ENCODE data around the gene DDX42. TPM values are rescaled to one million over a fixed set of nuclear protein-coding genes. Genes with fewer than 3 reads are reported as not detected.
A peak's percentile ranks its signal among the peaks of the same experiment; 100 is the strongest.

DDX42 gene
- total and polyA plus RNA-seq, 5 experiments from 2014 or later = 8.9 to 175 (median 18.5) TPM

DNA sequence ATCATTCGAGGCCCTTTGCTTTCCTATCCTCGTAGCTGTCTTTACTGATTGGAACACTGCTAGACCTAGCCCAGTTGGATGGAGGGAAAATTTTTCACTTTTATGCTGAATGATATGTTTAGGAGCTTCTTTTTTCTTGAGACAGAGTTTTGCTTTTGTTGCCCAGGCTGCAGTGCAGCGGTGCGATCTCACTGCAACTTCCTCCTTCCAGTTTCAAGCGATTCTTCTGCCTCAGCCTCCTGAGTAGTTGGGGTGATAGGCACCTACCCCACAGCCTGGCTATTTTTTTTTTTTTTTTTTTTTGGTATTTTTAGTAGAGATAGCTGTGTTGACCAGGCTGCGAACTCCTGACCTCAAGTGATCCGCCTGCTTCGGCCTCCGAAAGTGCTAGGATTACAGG lies 36.0 kb downstream of the DDX42 start:
- Mint-ChIP-seq H3K27me3 (no peaks in the 10 kb centered on the region), H3K9me3 (no peaks in the 10 kb centered on the region), H3K4me3 (no peak overlapping the region), H3K27ac (peak overlapping the region in 6 of 10 donors; percentile 22 to 73 (median 56)), H3K36me3 (peaks cover 0 to 96% (median 26%) of the 10 kb centered on the region in 3 donors), H3K4me1 (peaks cover 0 to 1% (median under 1%) of the 10 kb centered on the region in 4 donors)
- DNase-seq (no peak), ATAC-seq (no peak)
- POLR2A ChIA-PET = interaction anchor here (0.6 to 1.4 kb wide), 4 partner anchors 14 to 138 kb away, joined by 3 to 4 read pairs (median 3); partner anchors contain the start of genes CCDC47 and DDX42

- peak overlapping the region in 3 of 10 donors; percentile 4 to 76 (median 8) for H3K27ac Mint-ChIP-seq
These were observed 42.2 kb downstream of the DDX42 start for GRCh38 chr17:63816123-63816522.

GRCh38 chr17:63816669-63817068 lies 42.7 kb downstream of the DDX42 start:
- DNase-seq (no peak), ATAC-seq (no peak)
- peaks cover 0 to 99% (median 23%) of the 10 kb centered on the region in 3 donors for H3K36me3 Mint-ChIP-seq
- POLR2A ChIA-PET = interaction anchor here (1.2 kb wide), 1 partner anchor 11 kb away, joined by 3 read pairs; no protein-coding TSS in a partner anchor
- H3K9me3 Mint-ChIP-seq = no peaks in the 10 kb centered on the region
- H3K4me1 Mint-ChIP-seq = peaks cover 6 to 15% (median 10%) of the 10 kb centered on the region in 4 donors
- no peak overlapping the region for H3K4me3 Mint-ChIP-seq
- peak overlapping the region in 4 of 10 donors; percentile 8 to 76 (median 36) for H3K27ac Mint-ChIP-seq
- H3K27me3 Mint-ChIP-seq = no peaks in the 10 kb centered on the region

More at GRCh38 chr17:63816123-63816522, 42.2 kb downstream of the DDX42 start:
- POLR2A ChIA-PET = interaction anchor here (1.2 kb wide), 1 partner anchor 12 kb away, joined by 3 read pairs; no protein-coding TSS in a partner anchor
- ATAC-seq (no peak), DNase-seq (no peak)
- H3K4me1 Mint-ChIP-seq = peaks cover 6 to 10% (median 8%) of the 10 kb centered on the region in 4 donors
- H3K36me3 Mint-ChIP-seq = peaks cover 0 to 99% (median 24%) of the 10 kb centered on the region in 3 donors
- no peak overlapping the region for H3K4me3 Mint-ChIP-seq
- no peaks in the 10 kb centered on the region for H3K9me3 Mint-ChIP-seq
- H3K27me3 Mint-ChIP-seq = no peaks in the 10 kb centered on the region

GRCh38 chr17:63817736-63818385 lies 43.9 kb downstream of the DDX42 start:
- Mint-ChIP-seq H3K27ac (peak overlapping the region in 3 of 10 donors; percentile 46 to 84 (median 71)), H3K4me3 (no peak overlapping the region), H3K27me3 (no peaks in the 10 kb centered on the region), H3K9me3 (no peaks in the 10 kb centered on the region), H3K36me3 (peaks cover 0 to 99% (median 27%) of the 10 kb centered on the region in 3 donors), H3K4me1 (peaks cover 11 to 20% (median 17%) of the 10 kb centered on the region in 4 donors)
- ATAC-seq (no peak), DNase-seq (no peak)
- POLR2A ChIA-PET = interaction anchor here (1.0 kb wide), 1 partner anchor 123 kb away, joined by 4 read pairs; no protein-coding TSS in a partner anchor

GRCh38 chr17:63819131-63819530 lies 45.2 kb downstream of the DDX42 start:
- Mint-ChIP-seq H3K36me3 (peaks cover 7 to 99% (median 29%) of the 10 kb centered on the region in 3 donors), H3K4me3 (peak overlapping the region in 1 of 10 donors; percentile 70)
- POLR2A ChIA-PET = interaction anchor here (0.5 to 1.2 kb wide), 3 partner anchors 20 to 185 kb away, joined by 3 read pairs; no protein-coding TSS in a partner anchor

GRCh38 chr17:63819585-63820537 lies 45.9 kb downstream of the DDX42 start:
- ATAC-seq (peak; percentile 27 to 51), DNase-seq (peak in 1 of 10 donors; percentile 25)
- Mint-ChIP-seq H3K27ac (peak overlapping the region; percentile 12 to 90 (median 76)), H3K4me3 (peak overlapping the region in 6 of 10 donors; percentile 18 to 82 (median 50)), H3K27me3 (no peaks in the 10 kb centered on the region), H3K9me3 (no peaks in the 10 kb centered on the region), H3K4me1 (peaks cover 20 to 32% (median 27%) of the 10 kb centered on the region in 4 donors), H3K36me3 (peaks cover 9 to 99% (median 32%) of the 10 kb centered on the region in 3 donors)
- POLR2A ChIA-PET = interaction anchor here (0.5 to 1.2 kb wide), 5 partner anchors 21 to 186 kb away, joined by 3 to 4 read pairs (median 3); partner anchors contain the start of genes CCDC47 and DDX42

More at GRCh38 chr17:63819131-63819530, 45.2 kb downstream of the DDX42 start:
- Mint-ChIP-seq H3K9me3 (no peaks in the 10 kb centered on the region), H3K4me1 (peaks cover 16 to 27% (median 24%) of the 10 kb centered on the region in 4 donors), H3K27ac (peak overlapping the region in 7 of 10 donors; percentile 15 to 90 (median 48)), H3K27me3 (no peaks in the 10 kb centered on the region)
- DNase-seq = no peak
- ATAC-seq = no peak

DNA sequence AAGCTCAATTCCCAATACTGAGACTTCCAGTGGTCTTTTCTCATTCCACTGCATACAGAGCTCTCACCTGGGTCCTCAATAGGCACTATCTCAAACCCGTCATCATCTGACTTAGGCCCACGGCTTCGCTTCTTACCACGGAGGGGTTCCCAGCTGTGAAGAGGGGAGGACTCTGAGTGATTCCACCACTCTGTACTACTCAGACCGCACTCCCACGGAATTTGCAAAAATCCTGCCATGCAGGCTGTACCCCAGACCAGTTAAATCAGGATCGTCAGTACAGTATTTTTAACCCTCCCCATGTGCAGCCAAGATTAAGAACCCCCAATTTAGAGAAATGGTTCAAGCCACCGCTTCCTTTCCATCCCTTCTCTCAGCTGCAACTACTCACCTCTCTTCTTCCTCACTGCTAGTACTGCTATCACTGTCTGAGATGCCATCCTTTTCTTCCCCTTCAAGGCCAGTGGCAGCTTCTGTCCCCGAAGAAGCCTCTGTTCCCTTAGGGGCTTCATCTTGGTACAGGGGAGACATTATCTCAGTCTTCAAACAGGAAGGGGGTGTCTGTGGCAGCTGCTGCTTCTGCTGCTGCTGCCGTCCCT lies 47.1 kb downstream of the DDX42 start:
- POLR2A ChIA-PET = interaction anchor here (1.0 to 1.4 kb wide), 6 partner anchors 10 to 123 kb away, joined by 3 to 5 read pairs (median 4); partner anchors contain the start of genes CCDC47, DDX42 and SMARCD2
- peaks cover 22 to 40% (median 36%) of the 10 kb centered on the region in 4 donors for H3K4me1 Mint-ChIP-seq
- peak overlapping the region; percentile 55 to 88 (median 72) for H3K27ac Mint-ChIP-seq
- ATAC-seq = peak in 1 of 2 donors; percentile 15
- H3K27me3 Mint-ChIP-seq = no peaks in the 10 kb centered on the region
- H3K4me3 Mint-ChIP-seq = peak overlapping the region in 6 of 10 donors; percentile 14 to 53 (median 45)
- DNase-seq = no peak
- no peaks in the 10 kb centered on the region for H3K9me3 Mint-ChIP-seq
- H3K36me3 Mint-ChIP-seq = peaks cover 9 to 97% (median 21%) of the 10 kb centered on the region in 3 donors

DNA sequence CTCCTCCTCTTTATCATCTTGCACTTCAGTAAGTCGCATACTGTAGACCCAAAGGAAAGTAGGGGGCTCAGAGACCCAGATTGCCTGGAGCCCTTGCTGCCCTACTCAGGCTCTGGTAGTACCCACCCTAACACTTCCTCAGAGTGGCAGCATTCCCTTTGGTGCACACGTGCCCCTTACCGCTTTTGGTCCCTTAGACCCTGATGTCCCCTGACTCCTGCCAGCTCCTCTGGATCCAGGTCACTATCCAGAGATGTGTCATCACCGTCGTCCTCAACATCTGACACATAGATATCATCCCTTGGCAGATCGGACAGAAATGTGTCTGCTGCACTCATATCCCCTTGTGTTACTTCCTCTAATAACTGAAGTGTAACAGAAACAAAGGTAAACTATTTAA lies 47.8 kb downstream of the DDX42 start:
- POLR2A ChIA-PET = interaction anchor here (0.9 to 1.4 kb wide), 6 partner anchors 9 to 124 kb away, joined by 3 to 5 read pairs (median 4); partner anchors contain the start of genes CCDC47, DDX42 and SMARCD2
- peaks cover 22 to 47% (median 43%) of the 10 kb centered on the region in 4 donors for H3K4me1 Mint-ChIP-seq

GRCh38 chr17:63822537-63822936 lies 48.6 kb downstream of the DDX42 start:
- POLR2A ChIA-PET = no interaction called here

More for the DNA sequence above, 47.8 kb downstream of the DDX42 start:
- DNase-seq (no peak), ATAC-seq (no peak)
- no peaks in the 10 kb centered on the region for H3K27me3 Mint-ChIP-seq
- no peaks in the 10 kb centered on the region for H3K9me3 Mint-ChIP-seq
- peak overlapping the region; percentile 15 to 90 (median 58) for H3K27ac Mint-ChIP-seq
- H3K4me3 Mint-ChIP-seq = peak overlapping the region in 6 of 10 donors; percentile 50 to 75 (median 56)
- H3K36me3 Mint-ChIP-seq = peaks cover 9 to 90% (median 20%) of the 10 kb centered on the region in 3 donors

GRCh38 chr17:63823659-63824331 lies 49.8 kb downstream of the DDX42 start:
- Mint-ChIP-seq H3K4me3 (peak overlapping the region in 4 of 10 donors; percentile 14 to 68 (median 34)), H3K36me3 (peaks cover 9 to 74% (median 16%) of the 10 kb centered on the region in 3 donors), H3K4me1 (peaks cover 31 to 59% (median 56%) of the 10 kb centered on the region in 4 donors), H3K27me3 (no peaks in the 10 kb centered on the region), H3K9me3 (no peaks in the 10 kb centered on the region), H3K27ac (peak overlapping the region; percentile 6 to 98 (median 74))
- POLR2A ChIA-PET = interaction anchor here (0.6 to 10.3 kb wide), 5 partner anchors 10 to 202 kb away, joined by 3 to 146 read pairs (median 6); partner anchors contain the start of genes LIMD2 and MAP3K3
- no peak for DNase-seq
- no peak for ATAC-seq

More at GRCh38 chr17:63822537-63822936, 48.6 kb downstream of the DDX42 start:
- peak overlapping the region in 7 of 10 donors; percentile 28 to 82 (median 64) for H3K27ac Mint-ChIP-seq
- no peaks in the 10 kb centered on the region for H3K9me3 Mint-ChIP-seq
- no peak overlapping the region for H3K4me3 Mint-ChIP-seq
- H3K36me3 Mint-ChIP-seq = peaks cover 9 to 87% (median 22%) of the 10 kb centered on the region in 3 donors
- DNase-seq (no peak), ATAC-seq (no peak)
- H3K4me1 Mint-ChIP-seq = peaks cover 27 to 53% (median 51%) of the 10 kb centered on the region in 4 donors
- no peaks in the 10 kb centered on the region for H3K27me3 Mint-ChIP-seq

- Mint-ChIP-seq H3K27me3 (no peaks in the 10 kb centered on the region), H3K4me3 (peak overlapping the region in 4 of 10 donors; percentile 0 to 68 (median 32)), H3K36me3 (peaks cover 9 to 73% (median 13%) of the 10 kb centered on the region in 3 donors), H3K27ac (peak overlapping the region in 8 of 10 donors; percentile 24 to 98 (median 75)), H3K9me3 (no peaks in the 10 kb centered on the region), H3K4me1 (peaks cover 31 to 65% (median 62%) of the 10 kb centered on the region in 4 donors)
- ATAC-seq (no peak), DNase-seq (no peak)
- POLR2A ChIA-PET = interaction anchor here (1.0 to 10.3 kb wide), 3 partner anchors 9 to 127 kb away, joined by 4 to 146 read pairs (median 6); partner anchors contain the start of gene LIMD2
These were observed 50.4 kb downstream of the DDX42 start for GRCh38 chr17:63824362-63824761.
